OCI-LY7 (cell line): ENCODE data around the gene KDM4B.

ENCODE experiments used
- EZH2phosphoT487 ChIP-seq: fragments of 200-600 bp; sonication (generic); IDR thresholded peaks from 2 replicates; pipeline ENCODE4 v1.6.1; 2018; ENCODE audit warnings: low read depth, borderline replicate concordance, mild to moderate bottlenecking, mixed run types, antibody characterized with exemption, low read length, moderate library complexity, mixed read lengths
- TF ChIP-seq, protein P1 (sequence below): fragments of 200-600 bp; sonication (generic); conservative IDR thresholded peaks from 2 replicates; pipeline ENCODE4 v1.5.1; 2014; ENCODE audit warnings: mild to moderate bottlenecking, antibody characterized with exemption, low read length, moderate library complexity, mixed read lengths

DNA sequence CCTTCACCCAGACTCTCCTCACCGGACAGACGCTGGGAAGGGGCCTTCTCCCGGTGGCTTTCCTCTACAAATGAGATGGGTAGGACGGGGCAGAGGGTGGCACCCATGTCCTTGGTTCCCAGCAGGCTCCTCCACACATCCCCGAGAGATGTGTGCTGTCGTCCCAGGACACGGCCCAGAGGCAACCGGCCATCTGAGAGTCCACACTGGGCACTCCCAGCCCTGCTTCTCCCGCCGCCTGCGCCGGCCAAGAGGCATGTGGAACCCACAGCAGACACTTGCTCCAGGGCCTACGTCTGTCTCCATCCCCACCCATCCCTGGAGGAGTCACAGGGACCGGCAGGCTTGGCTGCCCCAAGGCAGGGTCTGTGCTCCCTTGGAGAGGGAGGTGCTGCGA is 179.9 kb downstream of the KDM4B start:
- TF ChIP-seq EZH2phosphoT487, result no peak
- TF ChIP-seq, protein P1, sequence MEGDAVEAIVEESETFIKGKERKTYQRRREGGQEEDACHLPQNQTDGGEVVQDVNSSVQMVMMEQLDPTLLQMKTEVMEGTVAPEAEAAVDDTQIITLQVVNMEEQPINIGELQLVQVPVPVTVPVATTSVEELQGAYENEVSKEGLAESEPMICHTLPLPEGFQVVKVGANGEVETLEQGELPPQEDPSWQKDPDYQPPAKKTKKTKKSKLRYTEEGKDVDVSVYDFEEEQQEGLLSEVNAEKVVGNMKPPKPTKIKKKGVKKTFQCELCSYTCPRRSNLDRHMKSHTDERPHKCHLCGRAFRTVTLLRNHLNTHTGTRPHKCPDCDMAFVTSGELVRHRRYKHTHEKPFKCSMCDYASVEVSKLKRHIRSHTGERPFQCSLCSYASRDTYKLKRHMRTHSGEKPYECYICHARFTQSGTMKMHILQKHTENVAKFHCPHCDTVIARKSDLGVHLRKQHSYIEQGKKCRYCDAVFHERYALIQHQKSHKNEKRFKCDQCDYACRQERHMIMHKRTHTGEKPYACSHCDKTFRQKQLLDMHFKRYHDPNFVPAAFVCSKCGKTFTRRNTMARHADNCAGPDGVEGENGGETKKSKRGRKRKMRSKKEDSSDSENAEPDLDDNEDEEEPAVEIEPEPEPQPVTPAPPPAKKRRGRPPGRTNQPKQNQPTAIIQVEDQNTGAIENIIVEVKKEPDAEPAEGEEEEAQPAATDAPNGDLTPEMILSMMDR, result no peak
